Stimulated activated naive CD8-positive, alpha-beta T cell treated with anti-CD3 and anti-CD28 coated beads, Interleukin-15, amount 100 ng/mL, for 72 hours (primary cell): ENCODE measurements around the gene OLIG3.
A peak's percentile ranks its signal among the peaks of the same experiment; 100 is the strongest.

ENCODE experiments used
- ATAC-seq: fragments of 150-1000 bp; cut with Tn5 transposase; 2 replicates; pipeline ENCODE4 v1.10.0; 2021; ENCODE audit warnings: mild to moderate bottlenecking, moderate library complexity
- DNase-seq, 2 donors: peaks; one replicate each; pipeline ENCODE4 v3.0.0; 2021 to 2022
- H3K27ac Mint-ChIP-seq, 2 donors: one replicate each; pipeline ENCODE4 v1.8.0; 2022; ENCODE audit warnings: mild to moderate bottlenecking in 2 of 2, mixed read lengths in 2 of 2, moderate library complexity in 2 of 2
- H3K27me3 Mint-ChIP-seq: one replicate; pipeline ENCODE4 v1.8.0; 2022; ENCODE audit warnings: mixed read lengths
- H3K4me1 Mint-ChIP-seq: one replicate; pipeline ENCODE4 v1.8.0; 2022; ENCODE audit warnings: mild to moderate bottlenecking, mixed read lengths
- H3K4me3 Mint-ChIP-seq, 2 donors: one replicate each; pipeline ENCODE4 v1.8.0; 2022; ENCODE audit warnings: mild to moderate bottlenecking in 2 of 2, mixed read lengths in 2 of 2, moderate library complexity in 1 of 2
- H3K9me3 Mint-ChIP-seq, 2 donors: one replicate each; pipeline ENCODE4 v1.8.0; 2022; ENCODE audit warnings: mixed read lengths in 2 of 2

The OLIG3 gene

DNA sequence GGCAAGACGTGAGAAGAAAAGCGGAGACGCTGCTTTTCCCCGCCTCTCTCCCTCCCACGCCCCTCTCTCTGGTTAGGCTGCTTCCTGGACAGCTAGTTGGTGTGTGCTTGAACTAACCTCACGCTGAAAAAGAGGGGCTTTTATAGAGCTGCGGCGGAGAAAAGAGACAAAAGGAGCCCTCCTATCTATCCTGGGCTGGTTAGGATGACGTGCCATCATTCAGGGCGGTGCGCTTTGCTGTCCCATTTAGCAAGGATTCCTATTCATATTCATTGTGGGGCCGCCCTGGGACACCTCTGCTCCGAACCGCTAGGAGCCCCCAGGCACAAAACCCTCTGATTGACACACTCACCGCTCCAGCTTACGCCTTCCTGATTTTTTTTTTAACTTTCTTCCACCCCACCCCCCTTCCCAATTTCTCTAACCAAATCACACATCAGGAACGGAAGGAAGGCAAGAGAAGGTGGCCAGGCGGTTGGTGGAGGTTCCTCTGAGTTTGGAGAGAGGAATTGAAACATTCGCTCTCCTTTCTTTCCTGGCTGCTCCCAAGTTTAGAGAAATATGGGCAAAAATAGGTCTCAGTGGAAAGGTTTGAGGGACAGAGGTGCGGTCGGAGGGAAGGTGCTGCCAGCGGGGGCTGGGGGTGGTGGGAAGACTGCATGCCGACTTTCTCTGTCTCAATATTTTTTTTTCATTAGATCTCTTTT, at the start of gene OLIG3:
Gene OLIG3 (minus strand): TSS at position 114 of the 707 bp plus-strand sequence. CDS start 224 bp downstream, outside the sequence.
- Mint-ChIP-seq H3K9me3 (no peaks in the 10 kb centered on the region), H3K4me3 (peak within 1 kb of the TSS; percentile 77 to 86), H3K27ac (peak within 1 kb of the TSS in 1 of 2 donors; percentile 61), H3K4me1 (peaks cover 82% of the 10 kb centered on the region), H3K27me3 (peaks cover 96% of the 10 kb centered on the region)
- ATAC-seq, result peak; percentile 53
- DNase-seq, result peak; percentile 45 to 50

DNA sequence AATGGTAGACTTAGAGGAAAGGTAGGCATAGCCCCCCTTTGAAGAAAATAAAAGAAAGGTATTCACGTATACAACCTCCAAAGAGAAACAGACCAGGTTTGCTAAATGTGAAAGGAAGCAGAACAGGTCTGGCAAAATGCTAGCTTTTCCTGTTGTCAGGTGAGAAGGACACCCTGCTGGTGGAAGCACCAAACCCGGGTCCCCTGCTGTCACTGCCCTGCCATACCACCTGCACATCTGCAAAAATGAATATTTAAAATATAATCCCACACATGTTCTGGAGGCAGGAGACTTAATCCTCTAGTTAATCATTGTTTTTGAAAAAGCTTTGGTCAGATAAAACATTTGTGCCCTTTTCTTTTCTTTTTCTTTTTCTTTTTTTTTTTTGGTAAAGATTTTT, 48.9 kb upstream of the OLIG3 start:
- H3K27me3 Mint-ChIP-seq, result no peaks in the 10 kb centered on the region
- H3K9me3 Mint-ChIP-seq, result peaks cover 6 to 7% of the 10 kb centered on the region in 2 donors
- no peak overlapping the region for H3K4me3 Mint-ChIP-seq
- DNase-seq, result no peak
- H3K27ac Mint-ChIP-seq, result no peak overlapping the region
- no peak for ATAC-seq
- peaks cover 14% of the 10 kb centered on the region for H3K4me1 Mint-ChIP-seq

DNA sequence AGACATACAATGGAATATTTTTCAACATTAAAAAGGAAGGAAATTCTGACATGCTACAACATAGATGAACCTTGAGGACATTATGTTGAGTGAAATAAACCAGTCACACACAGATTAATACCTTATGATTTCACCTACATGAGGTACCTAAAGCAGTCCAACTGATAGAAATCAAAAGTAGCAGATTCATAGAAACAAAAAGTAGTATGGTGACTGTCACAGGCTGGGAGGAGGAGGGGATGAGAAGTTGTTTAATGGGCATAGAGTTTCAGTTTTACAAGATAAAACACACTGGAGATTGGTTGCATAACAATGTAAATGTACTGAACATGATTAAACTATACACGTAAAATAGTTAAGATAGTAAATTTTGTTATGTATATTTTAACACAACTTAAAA, 48.5 kb upstream of the OLIG3 start:
- H3K4me1 Mint-ChIP-seq, result peaks cover 14% of the 10 kb centered on the region
- H3K4me3 Mint-ChIP-seq, result peak overlapping the region in 1 of 2 donors; percentile 17
- no peak for DNase-seq
- H3K9me3 Mint-ChIP-seq, result peaks cover 6 to 7% of the 10 kb centered on the region in 2 donors
- ATAC-seq, result peak; percentile 69
- H3K27me3 Mint-ChIP-seq, result no peaks in the 10 kb centered on the region
- H3K27ac Mint-ChIP-seq, result no peak overlapping the region

GRCh38 chr6:137541534-137542063, 47.4 kb upstream of the OLIG3 start:
- no peak overlapping the region for H3K4me3 Mint-ChIP-seq
- DNase-seq (no peak), ATAC-seq (no peak)
- peaks cover 6 to 7% of the 10 kb centered on the region in 2 donors for H3K9me3 Mint-ChIP-seq
- H3K27me3 Mint-ChIP-seq, result no peaks in the 10 kb centered on the region
- H3K27ac Mint-ChIP-seq, result no peak overlapping the region
- peaks cover 14% of the 10 kb centered on the region for H3K4me1 Mint-ChIP-seq

DNA sequence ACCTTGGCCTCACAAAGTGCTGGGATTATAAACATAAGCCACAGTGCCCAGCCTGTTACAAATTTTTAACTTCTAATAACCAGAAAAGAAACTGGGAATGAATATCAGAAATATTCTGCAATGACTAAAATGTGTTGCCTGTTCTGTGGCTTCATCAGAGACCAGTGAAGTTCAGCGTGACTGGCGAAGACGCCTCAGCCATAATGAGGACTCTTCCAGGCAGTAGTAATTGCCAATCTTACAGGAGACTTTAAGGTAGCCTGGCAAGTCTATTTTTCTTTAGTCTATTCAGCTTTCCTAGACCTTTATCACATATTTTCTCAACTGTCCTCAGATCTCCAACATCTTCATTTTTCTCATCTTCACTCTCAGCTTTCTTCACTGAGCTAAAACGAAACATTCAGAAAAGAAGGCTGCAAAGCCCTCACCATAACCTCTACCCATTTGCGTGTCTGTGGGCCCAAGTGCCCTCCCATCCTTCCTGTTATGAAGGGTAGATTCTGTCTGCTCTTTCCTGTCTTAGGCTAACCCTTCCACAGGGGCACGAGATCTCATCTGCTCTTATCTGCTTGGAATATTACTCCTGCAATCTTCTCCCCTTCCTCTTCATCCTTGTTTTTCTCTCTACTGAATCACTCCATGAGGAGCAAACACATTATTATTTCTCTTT, 42.0 kb upstream of the OLIG3 start:
- no peak overlapping the region for H3K4me3 Mint-ChIP-seq
- no peaks in the 10 kb centered on the region for H3K4me1 Mint-ChIP-seq
- H3K27ac Mint-ChIP-seq, result no peak overlapping the region
- peaks cover 8% of the 10 kb centered on the region for H3K27me3 Mint-ChIP-seq
- DNase-seq (peak in 1 of 2 donors; percentile 44), ATAC-seq (peak; percentile 98)
- H3K9me3 Mint-ChIP-seq, result no peaks in the 10 kb centered on the region

- peaks cover 15% of the 10 kb centered on the region for H3K27me3 Mint-ChIP-seq
- no peak for ATAC-seq
- H3K27ac Mint-ChIP-seq, result no peak overlapping the region
- no peak for DNase-seq
- no peaks in the 10 kb centered on the region for H3K4me1 Mint-ChIP-seq
- peaks cover 3 to 5% of the 10 kb centered on the region in 2 donors for H3K9me3 Mint-ChIP-seq
- no peak overlapping the region for H3K4me3 Mint-ChIP-seq
Observed at GRCh38 chr6:137531376-137532092, 37.3 kb upstream of the OLIG3 start.

GRCh38 chr6:137530404-137530803, 36.2 kb upstream of the OLIG3 start:
- Mint-ChIP-seq H3K27me3 (peaks cover 15% of the 10 kb centered on the region), H3K27ac (no peak overlapping the region), H3K4me3 (no peak overlapping the region), H3K9me3 (peaks cover 5 to 13% of the 10 kb centered on the region in 2 donors), H3K4me1 (no peaks in the 10 kb centered on the region)
- DNase-seq, result no peak
- ATAC-seq, result no peak

DNA sequence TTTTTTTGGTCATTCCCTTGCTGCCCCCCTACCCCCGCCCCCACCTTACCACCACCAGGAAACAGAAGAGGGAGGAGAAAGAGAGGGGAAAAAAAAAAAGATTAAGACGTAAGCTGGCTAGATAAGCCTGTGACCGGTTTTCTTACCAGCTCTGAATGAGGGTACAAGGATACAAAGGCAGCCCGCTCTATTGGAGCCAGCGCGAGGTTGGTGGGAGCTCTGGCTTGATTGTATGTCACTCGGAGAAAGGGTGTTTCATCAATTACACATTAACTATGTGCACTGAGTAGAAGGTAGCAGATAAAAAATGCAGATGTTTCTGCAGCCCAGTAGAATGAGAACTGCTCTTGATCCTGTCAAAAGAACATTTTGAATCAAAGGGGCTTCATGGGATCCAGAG, 28.6 kb upstream of the OLIG3 start:
- H3K27me3 Mint-ChIP-seq, result peaks cover 30% of the 10 kb centered on the region
- ATAC-seq, result no peak

GRCh38 chr6:137522198-137522798, 28.1 kb upstream of the OLIG3 start:
- no peak overlapping the region for H3K27ac Mint-ChIP-seq
- no peak for DNase-seq
- peaks cover 14% of the 10 kb centered on the region for H3K4me1 Mint-ChIP-seq
- peaks cover 4 to 25% of the 10 kb centered on the region in 2 donors for H3K9me3 Mint-ChIP-seq
- peaks cover 35% of the 10 kb centered on the region for H3K27me3 Mint-ChIP-seq
- H3K4me3 Mint-ChIP-seq, result no peak overlapping the region
- ATAC-seq, result no peak

More for the DNA sequence above, 28.6 kb upstream of the OLIG3 start:
- H3K4me1 Mint-ChIP-seq, result peaks cover 14% of the 10 kb centered on the region
- no peak for DNase-seq
- H3K9me3 Mint-ChIP-seq, result peaks cover 4 to 25% of the 10 kb centered on the region in 2 donors
- no peak overlapping the region for H3K4me3 Mint-ChIP-seq
- H3K27ac Mint-ChIP-seq, result no peak overlapping the region

DNA sequence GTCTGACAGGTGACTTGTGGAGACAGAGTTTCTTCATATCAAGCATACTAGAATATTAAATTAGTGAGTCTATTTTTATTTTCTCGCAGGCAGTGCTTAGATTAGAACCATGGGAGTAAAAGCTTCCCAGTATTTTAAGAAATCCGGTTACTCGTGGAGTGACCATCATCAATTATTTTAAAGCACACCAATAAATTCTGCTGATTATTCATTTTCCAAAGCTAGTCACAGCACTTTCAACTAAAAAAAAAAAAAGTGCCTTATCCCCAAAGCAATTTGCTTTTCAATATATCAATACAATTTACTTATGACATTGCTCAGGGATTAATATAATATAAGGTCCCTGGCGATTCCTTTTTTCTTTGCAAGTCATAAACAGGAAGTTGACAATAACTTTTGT, 26.3 kb upstream of the OLIG3 start:
- Mint-ChIP-seq H3K27ac (no peak overlapping the region), H3K9me3 (peaks cover 4 to 12% of the 10 kb centered on the region in 2 donors), H3K4me1 (peaks cover 14% of the 10 kb centered on the region), H3K27me3 (peaks cover 53% of the 10 kb centered on the region), H3K4me3 (no peak overlapping the region)
- no peak for DNase-seq
- no peak for ATAC-seq

GRCh38 chr6:137519629-137520176, 25.5 kb upstream of the OLIG3 start:
- H3K9me3 Mint-ChIP-seq, result peaks cover 0 to 5% of the 10 kb centered on the region in 2 donors
- no peak overlapping the region for H3K4me3 Mint-ChIP-seq
- peaks cover 61% of the 10 kb centered on the region for H3K27me3 Mint-ChIP-seq

DNA sequence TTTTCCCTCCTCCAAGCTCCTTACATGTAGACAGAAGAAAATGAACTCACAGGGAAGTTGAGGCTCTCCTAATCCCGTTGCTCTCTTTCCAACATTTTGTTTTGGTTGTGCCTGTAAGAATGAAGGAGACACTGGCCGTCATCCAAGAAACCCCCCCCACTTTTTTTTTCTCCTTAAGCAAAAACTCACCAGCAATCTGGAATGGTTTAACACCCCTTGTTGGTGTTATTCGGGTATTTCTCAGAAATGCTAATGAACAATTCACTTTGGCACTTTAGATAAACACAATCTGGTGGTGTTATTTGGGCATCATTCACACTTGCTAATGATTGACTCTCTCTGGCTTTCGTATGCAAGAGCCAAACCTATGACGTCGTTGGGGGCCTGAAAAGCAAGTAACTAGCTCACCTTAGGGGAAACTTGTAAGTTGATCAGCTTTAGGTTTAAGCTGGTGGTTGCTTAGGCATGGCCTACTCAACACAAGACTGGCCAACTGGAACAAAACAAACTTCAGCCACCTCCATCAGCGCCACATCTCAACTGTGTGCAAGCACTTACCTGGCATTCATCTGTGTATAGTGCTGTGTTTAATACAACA, 24.3 kb upstream of the OLIG3 start:
- Mint-ChIP-seq H3K4me3 (no peak overlapping the region), H3K9me3 (no peaks in the 10 kb centered on the region), H3K27ac (no peak overlapping the region), H3K27me3 (peaks cover 68% of the 10 kb centered on the region), H3K4me1 (peaks cover 14% of the 10 kb centered on the region)
- ATAC-seq (no peak), DNase-seq (no peak)

More at GRCh38 chr6:137519629-137520176, 25.5 kb upstream of the OLIG3 start:
- no peak overlapping the region for H3K27ac Mint-ChIP-seq
- no peak for ATAC-seq
- peaks cover 14% of the 10 kb centered on the region for H3K4me1 Mint-ChIP-seq
- DNase-seq, result no peak

- peaks cover 77% of the 10 kb centered on the region for H3K27me3 Mint-ChIP-seq
- no peak overlapping the region for H3K27ac Mint-ChIP-seq
- DNase-seq (no peak), ATAC-seq (no peak)
- no peak overlapping the region for H3K4me3 Mint-ChIP-seq
- H3K4me1 Mint-ChIP-seq, result no peaks in the 10 kb centered on the region
- no peaks in the 10 kb centered on the region for H3K9me3 Mint-ChIP-seq
Observed at GRCh38 chr6:137514418-137514817, 20.2 kb upstream of the OLIG3 start.

DNA sequence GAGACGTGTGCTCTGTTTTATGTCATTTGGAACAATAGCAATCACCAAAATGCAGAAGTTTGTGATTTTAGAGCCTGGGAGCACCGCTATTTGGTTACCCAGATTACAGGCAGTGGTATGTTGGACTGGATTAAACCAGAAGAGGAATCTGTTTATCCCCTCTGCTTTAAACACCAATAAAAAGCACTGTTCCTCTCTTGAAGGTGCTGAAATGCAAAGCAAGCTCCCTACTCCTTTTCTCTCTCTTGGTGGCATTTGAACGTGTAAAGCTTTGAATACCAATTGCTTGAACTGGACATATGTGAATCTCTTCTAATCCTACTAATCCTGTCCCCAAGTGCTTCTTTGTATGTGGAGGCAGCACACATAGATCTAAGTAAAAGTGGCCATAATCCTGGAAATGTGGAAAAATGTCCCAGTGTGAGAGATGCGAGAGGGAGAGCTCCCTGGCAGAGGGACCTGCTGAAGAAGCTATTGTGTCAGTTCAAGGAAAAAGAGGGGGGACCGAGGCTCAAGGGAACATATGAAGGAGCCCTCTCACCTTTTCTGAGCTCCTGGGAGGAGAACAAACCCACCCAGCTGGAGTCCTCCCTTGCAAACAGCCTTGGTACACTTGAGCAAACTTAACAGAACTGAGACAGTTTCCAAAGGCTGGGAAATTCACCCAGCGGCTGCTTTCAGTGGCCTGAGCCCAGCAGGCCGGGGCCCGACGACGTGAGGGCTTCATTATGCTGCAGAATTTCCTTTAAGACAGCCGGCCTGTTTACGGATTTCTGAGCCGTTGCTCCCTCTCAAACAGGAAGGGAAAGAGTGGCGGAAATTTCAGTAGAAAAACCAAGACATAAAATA, 18.8 kb upstream of the OLIG3 start:
- Mint-ChIP-seq H3K27ac (no peak overlapping the region), H3K4me3 (no peak overlapping the region), H3K4me1 (no peaks in the 10 kb centered on the region), H3K27me3 (peaks cover 77% of the 10 kb centered on the region), H3K9me3 (no peaks in the 10 kb centered on the region)
- DNase-seq (no peak), ATAC-seq (no peak)
